Measurements from ENCODE around the gene SH3PXD2B.

DNA sequence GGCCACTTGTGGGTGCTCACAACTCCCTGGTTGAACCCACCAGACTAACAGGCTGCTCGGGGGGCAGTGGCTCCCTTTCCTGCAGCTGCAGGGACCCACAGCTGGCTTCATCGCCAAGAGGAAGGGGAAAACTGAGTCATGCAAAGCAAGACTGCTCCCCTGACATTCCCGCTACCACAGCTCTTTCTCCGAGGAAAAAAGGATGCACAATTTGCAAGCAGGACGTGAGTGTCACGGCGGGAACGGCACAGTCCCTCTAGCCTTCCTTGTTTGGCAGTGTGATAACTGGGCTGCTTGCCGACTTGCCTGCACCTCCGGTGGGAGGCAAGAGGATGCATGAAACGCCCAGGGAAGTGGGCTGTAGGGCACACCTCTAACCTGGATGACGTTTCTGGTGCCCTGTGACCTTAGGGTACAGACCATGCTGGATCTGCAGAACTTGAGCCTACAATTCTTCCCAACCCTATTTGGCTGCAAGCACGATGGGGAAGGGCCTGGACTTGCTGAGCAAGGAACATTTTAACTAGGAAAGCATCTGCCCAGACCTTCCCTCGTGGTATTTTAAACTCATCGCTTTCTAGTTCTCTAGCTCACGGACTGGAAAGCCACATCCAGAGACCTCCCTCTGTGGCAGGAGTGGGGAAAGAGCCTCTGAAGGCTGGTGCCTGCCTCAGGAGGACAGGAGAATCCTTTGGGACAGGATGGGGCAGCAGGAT, 7.8 kb downstream of the SH3PXD2B start:
- TF ChIP-seq, protein P1, sequence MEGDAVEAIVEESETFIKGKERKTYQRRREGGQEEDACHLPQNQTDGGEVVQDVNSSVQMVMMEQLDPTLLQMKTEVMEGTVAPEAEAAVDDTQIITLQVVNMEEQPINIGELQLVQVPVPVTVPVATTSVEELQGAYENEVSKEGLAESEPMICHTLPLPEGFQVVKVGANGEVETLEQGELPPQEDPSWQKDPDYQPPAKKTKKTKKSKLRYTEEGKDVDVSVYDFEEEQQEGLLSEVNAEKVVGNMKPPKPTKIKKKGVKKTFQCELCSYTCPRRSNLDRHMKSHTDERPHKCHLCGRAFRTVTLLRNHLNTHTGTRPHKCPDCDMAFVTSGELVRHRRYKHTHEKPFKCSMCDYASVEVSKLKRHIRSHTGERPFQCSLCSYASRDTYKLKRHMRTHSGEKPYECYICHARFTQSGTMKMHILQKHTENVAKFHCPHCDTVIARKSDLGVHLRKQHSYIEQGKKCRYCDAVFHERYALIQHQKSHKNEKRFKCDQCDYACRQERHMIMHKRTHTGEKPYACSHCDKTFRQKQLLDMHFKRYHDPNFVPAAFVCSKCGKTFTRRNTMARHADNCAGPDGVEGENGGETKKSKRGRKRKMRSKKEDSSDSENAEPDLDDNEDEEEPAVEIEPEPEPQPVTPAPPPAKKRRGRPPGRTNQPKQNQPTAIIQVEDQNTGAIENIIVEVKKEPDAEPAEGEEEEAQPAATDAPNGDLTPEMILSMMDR (conservative IDR thresholded peaks at IDR 0.05 in 1 of 2, IDR thresholded peaks at IDR 0.05 in 1 of 2; ENCODE audit: low read depth in 1 of 2, low read length in 2 of 2), result no peak
- TF ChIP-seq EZH2 (IDR thresholded peaks at IDR 0.05; ENCODE audit: low read length, missing control alignments), result no peak
